ENCODE results near the gene KHK. TPM values are rescaled to one million over a fixed set of nuclear protein-coding genes. Genes with fewer than 3 reads are reported as not detected.

Gene KHK
- total RNA-seq, 1 donor from 2014 or later: 5.3 TPM

GRCh38 chr2:27136751-27137150, 50.2 kb downstream of the KHK start:
- H3K27me3 Mint-ChIP-seq (ENCODE audit: unreplicated experiment): peaks cover 12% of the 10 kb centered on the region
- peaks cover 12% of the 10 kb centered on the region for H3K9me3 Mint-ChIP-seq (ENCODE audit: unreplicated experiment)
- H3K4me1 Mint-ChIP-seq (ENCODE audit: low read depth, unreplicated experiment): peaks cover 8% of the 10 kb centered on the region
- no peak for DNase-seq
- no peaks in the 10 kb centered on the region for H3K36me3 Mint-ChIP-seq (ENCODE audit: unreplicated experiment)
- H3K27ac Mint-ChIP-seq (ENCODE audit: unreplicated experiment): no peak overlapping the region
- no peak for TF ChIP-seq CTCF (IDR thresholded peaks at IDR 0.05; ENCODE audit: partially characterized antibody, unreplicated experiment)
- no peak overlapping the region for H3K4me3 Mint-ChIP-seq (ENCODE audit: unreplicated experiment)

- DNase-seq: no peak
- Mint-ChIP-seq H3K27ac (ENCODE audit: unreplicated experiment) (no peak overlapping the region), H3K27me3 (ENCODE audit: unreplicated experiment) (peaks cover 12% of the 10 kb centered on the region), H3K36me3 (ENCODE audit: unreplicated experiment) (no peaks in the 10 kb centered on the region), H3K9me3 (ENCODE audit: unreplicated experiment) (peaks cover 12% of the 10 kb centered on the region), H3K4me3 (ENCODE audit: unreplicated experiment) (no peak overlapping the region), H3K4me1 (ENCODE audit: low read depth, unreplicated experiment) (peaks cover 8% of the 10 kb centered on the region)
- TF ChIP-seq CTCF (IDR thresholded peaks at IDR 0.05; ENCODE audit: partially characterized antibody, unreplicated experiment): no peak
Measured at GRCh38 chr2:27137322-27137935, 50.9 kb downstream of the KHK start.

GRCh38 chr2:27138111-27138510, 51.5 kb downstream of the KHK start:
- Mint-ChIP-seq H3K27ac (ENCODE audit: unreplicated experiment) (no peak overlapping the region), H3K4me3 (ENCODE audit: unreplicated experiment) (no peak overlapping the region), H3K4me1 (ENCODE audit: low read depth, unreplicated experiment) (peaks cover 5% of the 10 kb centered on the region), H3K36me3 (ENCODE audit: unreplicated experiment) (no peaks in the 10 kb centered on the region), H3K27me3 (ENCODE audit: unreplicated experiment) (peaks cover 11% of the 10 kb centered on the region), H3K9me3 (ENCODE audit: unreplicated experiment) (peaks cover 12% of the 10 kb centered on the region)
- TF ChIP-seq CTCF (IDR thresholded peaks at IDR 0.05; ENCODE audit: partially characterized antibody, unreplicated experiment): no peak
- DNase-seq: no peak

GRCh38 chr2:27139310-27139709, 52.7 kb downstream of the KHK start, which contains the start of gene PRR30:
Gene PRR30 (minus strand): TSS chr2:27139410. CDS start chr2:27138329, 1,081 bp downstream.
- Mint-ChIP-seq H3K4me1 (ENCODE audit: low read depth, unreplicated experiment) (no peaks in the 10 kb centered on the region), H3K27me3 (ENCODE audit: unreplicated experiment) (peaks cover 11% of the 10 kb centered on the region), H3K4me3 (ENCODE audit: unreplicated experiment) (no peak within 1 kb of the TSS), H3K27ac (ENCODE audit: unreplicated experiment) (no peak within 1 kb of the TSS), H3K9me3 (ENCODE audit: unreplicated experiment) (peaks cover 9% of the 10 kb centered on the region), H3K36me3 (ENCODE audit: unreplicated experiment) (no peaks in the 10 kb centered on the region)
- TF ChIP-seq CTCF (IDR thresholded peaks at IDR 0.05; ENCODE audit: partially characterized antibody, unreplicated experiment): no peak
- no peak for DNase-seq

- no peaks in the 10 kb centered on the region for H3K36me3 Mint-ChIP-seq (ENCODE audit: unreplicated experiment)
- no peak for DNase-seq
- peaks cover 6% of the 10 kb centered on the region for H3K9me3 Mint-ChIP-seq (ENCODE audit: unreplicated experiment)
- no peaks in the 10 kb centered on the region for H3K4me1 Mint-ChIP-seq (ENCODE audit: low read depth, unreplicated experiment)
- H3K27me3 Mint-ChIP-seq (ENCODE audit: unreplicated experiment): peaks cover 7% of the 10 kb centered on the region
- H3K4me3 Mint-ChIP-seq (ENCODE audit: unreplicated experiment): no peak overlapping the region
- H3K27ac Mint-ChIP-seq (ENCODE audit: unreplicated experiment): no peak overlapping the region
- no peak for TF ChIP-seq CTCF (IDR thresholded peaks at IDR 0.05; ENCODE audit: partially characterized antibody, unreplicated experiment)
Measured at GRCh38 chr2:27143285-27143684, 56.7 kb downstream of the KHK start.
